ENCODE results near the gene MRPS18C. TPM values are rescaled to one million over a fixed set of nuclear protein-coding genes. Genes with fewer than 3 reads are reported as not detected.
"Not testable (repeated sequence)": the region's sequence is repeated elsewhere in the genome, so short reads cannot be mapped to it uniquely, and the experiment has no call there.

The MRPS18C gene
- total RNA-seq, 2 donors from 2014 or later = 56.2 to 60.9 TPM

GRCh38 chr4:83473423-83473822, 17.6 kb downstream of the MRPS18C start:
- Mint-ChIP-seq H3K36me3 (ENCODE audit: insufficient read depth in 2 of 2) (peaks cover 0 to 4% of the 10 kb centered on the region in 2 donors), H3K27me3 (ENCODE audit: low read depth) (no peaks in the 10 kb centered on the region), H3K9me3 (no peaks in the 10 kb centered on the region), H3K27ac (no peak overlapping the region), H3K4me1 (ENCODE audit: low read depth) (no peaks in the 10 kb centered on the region), H3K4me3 (no peak overlapping the region)
- ATAC-seq (replicated peaks in 1 of 2) (no peak), DNase-seq (no peak)

GRCh38 chr4:83473966-83474365, 18.1 kb downstream of the MRPS18C start:
- DNase-seq (no peak), ATAC-seq (replicated peaks in 1 of 2) (no peak)
- no peaks in the 10 kb centered on the region for H3K27me3 Mint-ChIP-seq (ENCODE audit: low read depth)
- peaks cover 0 to 4% of the 10 kb centered on the region in 2 donors for H3K36me3 Mint-ChIP-seq (ENCODE audit: insufficient read depth in 2 of 2)
- H3K27ac Mint-ChIP-seq = no peak overlapping the region
- no peaks in the 10 kb centered on the region for H3K4me1 Mint-ChIP-seq (ENCODE audit: low read depth)
- no peaks in the 10 kb centered on the region for H3K9me3 Mint-ChIP-seq
- H3K4me3 Mint-ChIP-seq = no peak overlapping the region

GRCh38 chr4:83484500-83485461, 28.9 kb downstream of the MRPS18C start, which contains the start of gene ABRAXAS1:
Gene ABRAXAS1, minus strand, starts transcription at chr4:83485100. Its CDS starts 28 bp downstream, at chr4:83485072.
- DNase-seq = peak; percentile 95
- peak; percentile 93 to 95 for ATAC-seq (replicated peaks in 1 of 2)
- Mint-ChIP-seq H3K27me3 (ENCODE audit: low read depth) (no peaks in the 10 kb centered on the region), H3K4me3 (peak within 1 kb of the TSS; percentile 97 to 98), H3K4me1 (ENCODE audit: low read depth) (peaks cover 23% of the 10 kb centered on the region), H3K36me3 (ENCODE audit: insufficient read depth in 2 of 2) (no peaks in the 10 kb centered on the region), H3K27ac (peak within 1 kb of the TSS; percentile 89), H3K9me3 (no peaks in the 10 kb centered on the region)

GRCh38 chr4:83486457-83487129, 30.7 kb downstream of the MRPS18C start:
- H3K36me3 Mint-ChIP-seq (ENCODE audit: insufficient read depth in 2 of 2) = no peaks in the 10 kb centered on the region
- ATAC-seq (replicated peaks in 1 of 2) = no peak
- no peak for DNase-seq

GRCh38 chr4:83489711-83490326, 34.0 kb downstream of the MRPS18C start:
- H3K36me3 Mint-ChIP-seq (ENCODE audit: insufficient read depth in 2 of 2) = no peaks in the 10 kb centered on the region
- no peaks in the 10 kb centered on the region for H3K9me3 Mint-ChIP-seq
- no peak overlapping the region for H3K4me3 Mint-ChIP-seq
- no peak for DNase-seq
- no peak for ATAC-seq (replicated peaks in 1 of 2)
- no peaks in the 10 kb centered on the region for H3K27me3 Mint-ChIP-seq (ENCODE audit: low read depth)
- no peak overlapping the region for H3K27ac Mint-ChIP-seq
- peaks cover 8% of the 10 kb centered on the region for H3K4me1 Mint-ChIP-seq (ENCODE audit: low read depth)

More at GRCh38 chr4:83486457-83487129, 30.7 kb downstream of the MRPS18C start:
- H3K4me3 Mint-ChIP-seq = no peak overlapping the region
- H3K9me3 Mint-ChIP-seq = no peaks in the 10 kb centered on the region
- no peak overlapping the region for H3K27ac Mint-ChIP-seq
- peaks cover 23% of the 10 kb centered on the region for H3K4me1 Mint-ChIP-seq (ENCODE audit: low read depth)
- no peaks in the 10 kb centered on the region for H3K27me3 Mint-ChIP-seq (ENCODE audit: low read depth)

GRCh38 chr4:83490876-83491450, 35.1 kb downstream of the MRPS18C start:
- DNase-seq (no peak), ATAC-seq (replicated peaks in 1 of 2) (peak in 1 of 2 donors; percentile 41)
- Mint-ChIP-seq H3K9me3 (no peaks in the 10 kb centered on the region), H3K36me3 (ENCODE audit: insufficient read depth in 2 of 2) (no peaks in the 10 kb centered on the region), H3K4me3 (no peak overlapping the region), H3K27ac (no peak overlapping the region), H3K27me3 (ENCODE audit: low read depth) (no peaks in the 10 kb centered on the region), H3K4me1 (ENCODE audit: low read depth) (peaks cover 8% of the 10 kb centered on the region)

- ATAC-seq (replicated peaks in 1 of 2); DNase-seq; H3K27me3 Mint-ChIP-seq (ENCODE audit: low read depth); H3K9me3 Mint-ChIP-seq; H3K27ac Mint-ChIP-seq; H3K36me3 Mint-ChIP-seq (ENCODE audit: insufficient read depth in 2 of 2); H3K4me1 Mint-ChIP-seq (ENCODE audit: low read depth); H3K4me3 Mint-ChIP-seq: not testable (repeated sequence)
Measured at GRCh38 chr4:83496085-83496917, 40.4 kb downstream of the MRPS18C start.

GRCh38 chr4:83498187-83498586, 42.3 kb downstream of the MRPS18C start:
- ATAC-seq (replicated peaks in 1 of 2) = no peak
- H3K36me3 Mint-ChIP-seq (ENCODE audit: insufficient read depth in 2 of 2) = no peaks in the 10 kb centered on the region
- H3K4me3 Mint-ChIP-seq = no peak overlapping the region
- no peaks in the 10 kb centered on the region for H3K27me3 Mint-ChIP-seq (ENCODE audit: low read depth)
- H3K9me3 Mint-ChIP-seq = no peaks in the 10 kb centered on the region
- no peaks in the 10 kb centered on the region for H3K4me1 Mint-ChIP-seq (ENCODE audit: low read depth)
- H3K27ac Mint-ChIP-seq = no peak overlapping the region
- DNase-seq = no peak

- not testable (repeated sequence) for H3K27me3 Mint-ChIP-seq (ENCODE audit: low read depth); H3K4me1 Mint-ChIP-seq (ENCODE audit: low read depth)
Measured at GRCh38 chr4:83501671-83502070, 45.8 kb downstream of the MRPS18C start.

GRCh38 chr4:83503974-83504373, 48.1 kb downstream of the MRPS18C start:
- peaks cover 0 to 3% of the 10 kb centered on the region in 2 donors for H3K9me3 Mint-ChIP-seq
- no peaks in the 10 kb centered on the region for H3K36me3 Mint-ChIP-seq (ENCODE audit: insufficient read depth in 2 of 2)

More at GRCh38 chr4:83501671-83502070, 45.8 kb downstream of the MRPS18C start:
- H3K4me3 Mint-ChIP-seq; DNase-seq; H3K9me3 Mint-ChIP-seq; H3K36me3 Mint-ChIP-seq (ENCODE audit: insufficient read depth in 2 of 2); ATAC-seq (replicated peaks in 1 of 2); H3K27ac Mint-ChIP-seq: not testable (repeated sequence)

GRCh38 chr4:83504503-83504902, 48.6 kb downstream of the MRPS18C start:
- peak overlapping the region; percentile 75 for H3K27ac Mint-ChIP-seq
- no peak for DNase-seq
- H3K4me3 Mint-ChIP-seq = peak overlapping the region; percentile 27 to 37

More at GRCh38 chr4:83503974-83504373, 48.1 kb downstream of the MRPS18C start:
- H3K4me3 Mint-ChIP-seq = no peak overlapping the region
- H3K27me3 Mint-ChIP-seq (ENCODE audit: low read depth) = no peaks in the 10 kb centered on the region
- H3K27ac Mint-ChIP-seq = no peak overlapping the region
- peaks cover 5% of the 10 kb centered on the region for H3K4me1 Mint-ChIP-seq (ENCODE audit: low read depth)
- DNase-seq (no peak), ATAC-seq (replicated peaks in 1 of 2) (peak in 1 of 2 donors; percentile 17)

GRCh38 chr4:83504996-83505395, 49.1 kb downstream of the MRPS18C start:
- Mint-ChIP-seq H3K27ac (no peak overlapping the region), H3K4me3 (no peak overlapping the region)
- ATAC-seq (replicated peaks in 1 of 2) = no peak

More at GRCh38 chr4:83504503-83504902, 48.6 kb downstream of the MRPS18C start:
- no peaks in the 10 kb centered on the region for H3K27me3 Mint-ChIP-seq (ENCODE audit: low read depth)
- no peaks in the 10 kb centered on the region for H3K36me3 Mint-ChIP-seq (ENCODE audit: insufficient read depth in 2 of 2)
- peaks cover 5% of the 10 kb centered on the region for H3K4me1 Mint-ChIP-seq (ENCODE audit: low read depth)
- H3K9me3 Mint-ChIP-seq = peaks cover 0 to 3% of the 10 kb centered on the region in 2 donors
- peak in 1 of 2 donors; percentile 29 for ATAC-seq (replicated peaks in 1 of 2)

More at GRCh38 chr4:83504996-83505395, 49.1 kb downstream of the MRPS18C start:
- peaks cover 5% of the 10 kb centered on the region for H3K4me1 Mint-ChIP-seq (ENCODE audit: low read depth)
- no peaks in the 10 kb centered on the region for H3K36me3 Mint-ChIP-seq (ENCODE audit: insufficient read depth in 2 of 2)
- no peak for DNase-seq
- peaks cover 0 to 3% of the 10 kb centered on the region in 2 donors for H3K9me3 Mint-ChIP-seq
- no peaks in the 10 kb centered on the region for H3K27me3 Mint-ChIP-seq (ENCODE audit: low read depth)
